ENCODE data around the gene ZBTB42. TPM values are rescaled to one million over a fixed set of nuclear protein-coding genes. Genes with fewer than 3 reads are reported as not detected.

The ZBTB42 gene
- total and polyA plus RNA-seq, 2 donors (not counting 1 experiment from before 2014, with no cell fraction given), result 1.6 to 8.3 TPM

DNA sequence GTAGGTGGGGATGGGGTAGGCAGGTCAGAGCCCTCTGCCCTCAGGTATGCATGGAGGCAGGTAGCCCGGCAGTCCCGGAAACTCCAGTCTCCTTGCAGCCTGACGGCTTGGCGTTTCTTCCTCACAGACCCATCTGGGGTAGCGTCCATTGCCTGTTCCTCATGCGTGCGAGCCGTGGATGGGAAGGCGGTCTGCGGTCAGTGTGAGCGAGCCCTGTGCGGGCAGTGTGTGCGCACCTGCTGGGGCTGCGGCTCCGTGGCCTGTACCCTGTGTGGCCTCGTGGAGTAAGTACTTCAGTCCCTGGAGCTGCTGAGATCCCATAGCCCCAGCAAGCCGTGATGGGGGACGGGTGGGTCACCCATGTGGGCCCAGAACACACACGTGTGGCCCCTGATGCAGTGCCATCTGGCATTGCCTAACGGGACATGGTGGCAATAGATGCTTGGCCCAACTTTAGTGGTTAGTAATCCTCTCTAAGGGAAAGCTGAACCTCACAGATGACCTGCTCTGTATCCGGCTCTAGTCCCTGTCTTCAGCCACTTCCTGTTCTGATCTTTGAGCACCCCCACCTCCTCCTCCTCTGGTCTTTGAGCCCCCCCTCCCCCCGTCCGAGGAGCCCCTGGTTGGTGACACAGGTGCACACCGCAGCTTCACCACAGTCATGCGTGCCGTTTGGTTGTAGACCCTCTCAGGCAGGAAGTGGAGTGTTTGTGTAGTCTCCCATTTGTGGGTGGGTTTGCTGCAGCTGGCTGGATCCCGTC lies 44.2 kb upstream of the ZBTB42 start:
- H3K4me2 ChIP-seq (replicated peaks; ENCODE audit: low read depth, low read length, poor library complexity, severe bottlenecking), result no peak overlapping the region
- Mint-ChIP-seq H3K4me3 (no peak overlapping the region), H3K27ac (no peak overlapping the region), H3K4me1 (peaks cover 30% of the 10 kb centered on the region), H3K9me3 (ENCODE audit: insufficient read depth) (no peaks in the 10 kb centered on the region), H3K27me3 (no peaks in the 10 kb centered on the region)
- H4K20me1 ChIP-seq (ENCODE audit: control insufficient read depth, insufficient read depth, low read length, poor library complexity, severe bottlenecking), result peaks cover 66% of the 10 kb centered on the region
- H3K9ac ChIP-seq (ENCODE audit: low read length), result no peak overlapping the region
- peaks cover 0 to 40% of the 10 kb centered on the region in 2 experiments for H3K36me3 ChIP-seq (replicated peaks in 1 of 2; ENCODE audit: control extremely low read depth in 1 of 2, control insufficient read depth in 1 of 2, extremely low read depth in 1 of 2, insufficient read depth in 2 of 2, low read length in 1 of 2)
- 68% methylated on average over 24 of the region's 27 CpGs for whole genome bisulfite sequencing (ENCODE audit: insufficient coverage)
- ChIA-PET POLR2A (no interaction called here), CTCF (interaction anchor here (0.5 to 1.0 kb wide), 3 partner anchors 12 to 99 kb away, joined by 3 to 4 read pairs (median 4); no protein-coding TSS in a partner anchor)
- H3K4me1 ChIP-seq (ENCODE audit: control insufficient read depth in 2 of 2, insufficient read depth in 2 of 2, low read length in 2 of 2), result peaks cover 17 to 21% of the 10 kb centered on the region in 2 donors
- DNase-seq (no peak), ATAC-seq (ENCODE audit: low read depth) (no peak)
- no peak overlapping the region for H2AFZ ChIP-seq (ENCODE audit: insufficient read depth, low read depth, low read length, poor library complexity, severe bottlenecking)
- H3K79me2 ChIP-seq (ENCODE audit: control insufficient read depth, insufficient read depth, low read length), result peaks cover 29% of the 10 kb centered on the region
- TF ChIP-seq EZH2 (IDR thresholded peaks at IDR 0.05; ENCODE audit: borderline replicate concordance, insufficient read depth, low read depth, low read length, poor library complexity, severe bottlenecking), result no peak
- TF ChIP-seq, protein P1, sequence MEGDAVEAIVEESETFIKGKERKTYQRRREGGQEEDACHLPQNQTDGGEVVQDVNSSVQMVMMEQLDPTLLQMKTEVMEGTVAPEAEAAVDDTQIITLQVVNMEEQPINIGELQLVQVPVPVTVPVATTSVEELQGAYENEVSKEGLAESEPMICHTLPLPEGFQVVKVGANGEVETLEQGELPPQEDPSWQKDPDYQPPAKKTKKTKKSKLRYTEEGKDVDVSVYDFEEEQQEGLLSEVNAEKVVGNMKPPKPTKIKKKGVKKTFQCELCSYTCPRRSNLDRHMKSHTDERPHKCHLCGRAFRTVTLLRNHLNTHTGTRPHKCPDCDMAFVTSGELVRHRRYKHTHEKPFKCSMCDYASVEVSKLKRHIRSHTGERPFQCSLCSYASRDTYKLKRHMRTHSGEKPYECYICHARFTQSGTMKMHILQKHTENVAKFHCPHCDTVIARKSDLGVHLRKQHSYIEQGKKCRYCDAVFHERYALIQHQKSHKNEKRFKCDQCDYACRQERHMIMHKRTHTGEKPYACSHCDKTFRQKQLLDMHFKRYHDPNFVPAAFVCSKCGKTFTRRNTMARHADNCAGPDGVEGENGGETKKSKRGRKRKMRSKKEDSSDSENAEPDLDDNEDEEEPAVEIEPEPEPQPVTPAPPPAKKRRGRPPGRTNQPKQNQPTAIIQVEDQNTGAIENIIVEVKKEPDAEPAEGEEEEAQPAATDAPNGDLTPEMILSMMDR (IDR thresholded peaks at IDR 0.05), result no peak
- H3K27ac ChIP-seq (ENCODE audit: low read length in 2 of 2), result no peak overlapping the region
- peaks cover 0 to 10% (median 0%) of the 10 kb centered on the region in 3 donors for H3K9me3 ChIP-seq (ENCODE audit: control extremely low read depth in 1 of 3, control insufficient read depth in 2 of 3, insufficient read depth in 1 of 3, low read length in 2 of 3)
- no peaks in the 10 kb centered on the region for H3K27me3 ChIP-seq (replicated peaks in 1 of 4; ENCODE audit: control extremely low read depth in 1 of 4, control insufficient read depth in 3 of 4, insufficient read depth in 4 of 4, low read length in 3 of 4)
- no peak overlapping the region for H3K4me3 ChIP-seq (ENCODE audit: control extremely low read depth in 1 of 5, extremely low read depth in 1 of 5, insufficient read depth in 1 of 5, low read depth in 2 of 5, low read length in 4 of 5)
- intact Hi-C loops (cut with micrococcal nuclease), result no loop called here

DNA sequence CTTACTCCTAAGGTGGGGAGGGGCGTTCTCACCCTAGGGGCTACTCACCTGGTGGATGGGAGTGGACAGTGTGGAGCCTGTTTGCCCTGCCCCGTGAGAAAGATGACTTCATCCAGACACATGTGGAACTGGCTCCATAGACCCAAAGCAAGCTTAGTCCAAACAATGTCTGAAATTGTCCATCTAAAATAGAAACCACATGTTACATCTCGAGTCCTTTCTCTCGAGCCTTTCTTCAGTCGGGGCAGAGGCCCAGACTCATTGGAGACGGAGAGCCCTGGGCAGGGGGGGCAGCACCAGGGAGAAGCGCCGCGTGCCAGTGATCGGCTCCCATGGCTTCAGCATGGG lies 43.7 kb upstream of the ZBTB42 start:
- Histone ChIP-seq H2AFZ (ENCODE audit: insufficient read depth, low read depth, low read length, poor library complexity, severe bottlenecking) (no peak overlapping the region), H3K4me3 (ENCODE audit: control extremely low read depth in 1 of 5, extremely low read depth in 1 of 5, insufficient read depth in 1 of 5, low read depth in 2 of 5, low read length in 4 of 5) (no peak overlapping the region), H3K27me3 (replicated peaks in 1 of 4; ENCODE audit: control extremely low read depth in 1 of 4, control insufficient read depth in 3 of 4, insufficient read depth in 4 of 4, low read length in 3 of 4) (no peaks in the 10 kb centered on the region), H3K36me3 (replicated peaks in 1 of 2; ENCODE audit: control extremely low read depth in 1 of 2, control insufficient read depth in 1 of 2, extremely low read depth in 1 of 2, insufficient read depth in 2 of 2, low read length in 1 of 2) (peaks cover 0 to 43% of the 10 kb centered on the region in 2 experiments), H3K4me2 (replicated peaks; ENCODE audit: low read depth, low read length, poor library complexity, severe bottlenecking) (no peak overlapping the region), H3K9ac (ENCODE audit: low read length) (no peak overlapping the region), H3K4me1 (ENCODE audit: control insufficient read depth in 2 of 2, insufficient read depth in 2 of 2, low read length in 2 of 2) (peaks cover 12 to 16% of the 10 kb centered on the region in 2 donors), H3K27ac (ENCODE audit: low read length in 2 of 2) (no peak overlapping the region), H3K9me3 (ENCODE audit: control extremely low read depth in 1 of 3, control insufficient read depth in 2 of 3, insufficient read depth in 1 of 3, low read length in 2 of 3) (peaks cover 0 to 5% (median 0%) of the 10 kb centered on the region in 3 donors), H4K20me1 (ENCODE audit: control insufficient read depth, insufficient read depth, low read length, poor library complexity, severe bottlenecking) (peaks cover 66% of the 10 kb centered on the region), H3K79me2 (ENCODE audit: control insufficient read depth, insufficient read depth, low read length) (peaks cover 26% of the 10 kb centered on the region)
- no peak overlapping the region for H3K4me3 Mint-ChIP-seq
- ChIA-PET CTCF (interaction anchor here (0.8 to 1.0 kb wide), 2 partner anchors 11 to 60 kb away, joined by 3 to 4 read pairs; no protein-coding TSS in a partner anchor), POLR2A (no interaction called here)
- TF ChIP-seq, protein P1 (IDR thresholded peaks at IDR 0.05), result no peak
- no peak for TF ChIP-seq EZH2 (IDR thresholded peaks at IDR 0.05; ENCODE audit: borderline replicate concordance, insufficient read depth, low read depth, low read length, poor library complexity, severe bottlenecking)
- ATAC-seq (ENCODE audit: low read depth) (no peak), DNase-seq (no peak)
- no peaks in the 10 kb centered on the region for H3K9me3 Mint-ChIP-seq (ENCODE audit: insufficient read depth)
- 90% methylated on average over 6 of the region's 10 CpGs for WGBS (ENCODE audit: insufficient coverage)
- H3K4me1 Mint-ChIP-seq, result peaks cover 30% of the 10 kb centered on the region
- no peak overlapping the region for H3K27ac Mint-ChIP-seq
- intact Hi-C loops (cut with micrococcal nuclease), result no loop called here
- no peaks in the 10 kb centered on the region for H3K27me3 Mint-ChIP-seq
